ENCODE results near the gene PI4KA.

GRCh38 chr22:20904008-20904979, 45.7 kb upstream of the PI4KA start:
- TF ChIP-seq CTCF (IDR thresholded peaks at IDR 0.05; ENCODE audit: low read depth, low read length) (no peak), EZH2phosphoT487 (IDR thresholded peaks at IDR 0.05; ENCODE audit: low read depth) (no peak)
